Activated naive CD8-positive, alpha-beta T cell treated with anti-CD3 and anti-CD28 coated beads for 36 hours (primary cell): ENCODE data around the gene ADAT3. TPM values are rescaled to one million over a fixed set of nuclear protein-coding genes. Genes with fewer than 3 reads are reported as not detected.

Experiments
- DNase-seq: peaks from one replicate; pipeline ENCODE4 v3.0.0; 2021
- H3K27ac Mint-ChIP-seq: one replicate; pipeline ENCODE4 v1.8.0; 2022; ENCODE audit warnings: mild to moderate bottlenecking, moderate library complexity, mixed read lengths
- H3K27me3 Mint-ChIP-seq: one replicate; pipeline ENCODE4 v1.8.0; 2022; ENCODE audit warnings: mild to moderate bottlenecking, mixed read lengths
- H3K36me3 Mint-ChIP-seq: one replicate; pipeline ENCODE4 v1.8.0; 2021; ENCODE audit warnings: mild to moderate bottlenecking, mixed read lengths
- H3K4me1 Mint-ChIP-seq: one replicate; pipeline ENCODE4 v1.8.0; 2021; ENCODE audit warnings: mixed read lengths
- H3K4me3 Mint-ChIP-seq: one replicate; pipeline ENCODE4 v1.8.0; 2022; ENCODE audit warnings: mild to moderate bottlenecking, moderate library complexity, mixed read lengths
- H3K9me3 Mint-ChIP-seq: one replicate; pipeline ENCODE4 v1.8.0; 2022; ENCODE audit warnings: mixed read lengths
- total RNA-seq, 2 experiments: library from RNA; stranded (reverse); gene quantifications; one replicate each; pipeline ENCODE4 v1.2.3, GENCODE V29; 2021

Gene ADAT3
- total RNA-seq, 2 experiments from 2014 or later: 5.7 to 5.9 TPM

DNA sequence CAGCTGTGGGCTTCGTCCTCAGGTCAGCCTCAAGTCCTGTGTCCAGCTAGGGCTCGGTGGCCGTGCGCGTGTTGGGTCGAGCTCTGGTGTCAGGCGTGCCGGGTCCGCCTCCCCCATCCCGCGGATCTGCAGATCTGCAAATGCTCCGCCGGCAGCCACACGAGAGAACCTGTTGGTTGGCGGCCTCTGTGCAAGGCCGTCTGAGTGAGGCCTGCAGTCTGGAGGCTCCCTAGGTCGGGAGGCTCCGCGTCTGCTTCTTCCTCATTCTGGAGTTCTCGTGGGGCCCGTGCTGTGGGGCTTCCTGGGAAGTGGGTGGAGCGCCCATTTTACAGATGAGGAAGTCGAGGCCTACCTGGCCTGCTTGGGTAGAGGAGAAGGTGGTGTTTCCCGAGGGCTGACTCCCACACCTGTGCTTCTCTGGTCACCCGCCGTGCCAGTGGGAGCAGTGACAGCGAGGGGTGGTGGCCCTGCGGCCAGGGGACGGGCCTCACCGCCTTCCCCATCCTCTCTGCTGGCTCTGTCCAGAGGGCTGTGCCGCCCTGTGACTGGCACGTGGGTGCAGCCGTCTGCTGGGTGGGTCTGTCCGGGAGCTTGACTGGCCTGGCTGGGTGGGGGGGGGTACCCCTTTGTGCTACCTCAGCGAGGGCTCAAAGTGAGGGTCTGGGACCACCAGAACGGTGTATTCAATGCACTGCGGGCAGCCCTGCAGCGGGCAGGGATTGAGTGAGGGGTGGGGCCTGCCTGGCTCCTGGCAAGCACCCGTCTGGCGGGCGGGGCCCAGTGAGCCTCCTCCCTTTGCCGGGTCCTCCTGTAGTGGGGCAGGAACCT is 39.1 kb downstream of the ADAT3 start:
- Mint-ChIP-seq H3K4me3 (peak overlapping the region; percentile 25), H3K36me3 (peaks cover 2% of the 10 kb centered on the region), H3K9me3 (no peaks in the 10 kb centered on the region), H3K27ac (no peak overlapping the region), H3K4me1 (peaks cover 28% of the 10 kb centered on the region), H3K27me3 (no peaks in the 10 kb centered on the region)
- no peak for DNase-seq

DNA sequence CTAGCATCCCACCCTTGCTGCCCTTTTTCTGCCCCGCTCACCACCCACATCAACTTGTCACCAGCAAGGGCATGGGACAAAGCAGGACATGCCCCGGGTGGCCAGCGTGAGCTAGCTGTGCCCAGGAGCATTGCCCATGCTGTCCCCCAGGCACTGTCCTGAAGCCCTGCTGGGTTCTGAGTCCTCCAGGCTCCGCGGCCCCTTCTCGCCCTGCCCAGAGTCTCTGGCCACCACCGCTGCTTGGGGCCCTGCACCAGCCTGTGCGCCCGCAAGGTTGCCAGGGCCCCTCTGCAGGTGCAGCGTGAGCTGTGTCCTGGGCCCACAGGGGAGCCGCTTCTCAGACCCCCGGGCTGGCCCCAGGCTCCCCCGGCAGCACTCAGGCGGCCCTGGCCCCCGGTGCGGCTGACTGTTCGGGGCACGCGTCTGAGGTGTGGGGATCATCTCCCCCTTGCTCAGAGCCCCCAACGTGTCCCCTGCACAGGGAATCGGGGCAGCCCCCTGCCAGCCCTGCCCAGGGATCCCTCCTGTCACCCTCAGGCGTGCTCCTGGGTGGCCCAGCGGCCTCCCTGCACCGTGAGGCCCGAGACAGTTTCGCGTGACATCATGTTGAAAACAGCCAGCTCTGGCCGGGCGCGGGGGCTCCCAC is 39.8 kb downstream of the ADAT3 start:
- Mint-ChIP-seq H3K36me3 (peaks cover 2% of the 10 kb centered on the region), H3K9me3 (no peaks in the 10 kb centered on the region), H3K4me1 (peaks cover 22% of the 10 kb centered on the region), H3K27me3 (no peaks in the 10 kb centered on the region), H3K4me3 (no peak overlapping the region), H3K27ac (no peak overlapping the region)
- DNase-seq: no peak

DNA sequence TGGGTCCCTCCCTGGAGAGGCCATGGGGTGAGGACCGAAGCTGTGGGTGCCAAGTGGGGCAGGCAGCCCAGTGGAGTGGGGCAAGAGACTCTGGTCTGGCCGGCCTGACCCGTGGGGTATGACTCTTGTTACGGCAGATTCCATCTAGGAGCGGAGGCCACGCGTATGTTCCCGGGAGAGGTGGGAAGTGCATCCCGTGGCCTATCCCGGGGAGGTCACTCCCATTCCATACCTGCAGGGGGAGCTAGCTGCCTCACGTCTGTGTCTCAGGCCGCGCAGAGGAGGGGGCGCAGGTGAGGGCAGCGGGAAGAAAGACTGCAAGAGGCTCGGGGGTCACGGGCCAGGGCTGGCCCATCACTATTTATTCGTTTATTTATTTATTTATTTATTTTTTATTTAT is 40.7 kb downstream of the ADAT3 start:
- H3K4me3 Mint-ChIP-seq: no peak overlapping the region
- no peaks in the 10 kb centered on the region for H3K27me3 Mint-ChIP-seq
- H3K27ac Mint-ChIP-seq: no peak overlapping the region
- peaks cover 18% of the 10 kb centered on the region for H3K4me1 Mint-ChIP-seq
- peaks cover 2% of the 10 kb centered on the region for H3K36me3 Mint-ChIP-seq
- DNase-seq: no peak
- H3K9me3 Mint-ChIP-seq: no peaks in the 10 kb centered on the region

DNA sequence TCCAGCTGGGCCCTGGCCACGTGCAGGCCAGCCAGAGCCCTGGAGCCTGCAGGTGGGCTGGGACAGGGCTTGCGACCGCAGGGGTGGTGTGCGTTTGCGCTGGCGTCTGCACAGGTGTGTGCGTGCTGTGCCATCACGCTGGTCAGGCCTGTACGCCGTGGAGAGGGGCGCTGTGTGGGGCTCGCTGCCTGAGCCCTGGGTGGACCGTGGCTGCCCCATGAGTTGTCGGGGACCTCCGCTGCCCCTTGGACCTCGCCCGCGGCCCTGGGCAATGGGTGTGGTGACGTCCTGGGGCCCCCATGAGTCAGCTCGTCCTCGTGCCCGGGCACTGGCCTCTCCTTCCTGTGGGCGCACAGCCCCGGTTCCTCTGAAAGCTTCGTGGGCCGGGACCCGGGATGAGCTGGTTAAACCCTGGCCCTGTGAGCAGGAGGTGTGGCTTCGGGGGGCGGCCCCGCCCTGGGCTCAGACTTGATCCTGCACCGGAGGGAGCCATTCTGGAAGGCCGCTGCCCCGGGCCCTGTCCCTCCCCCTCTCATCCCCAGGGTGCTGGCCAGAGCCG is 42.5 kb downstream of the ADAT3 start:
- no peak overlapping the region for H3K4me3 Mint-ChIP-seq
- no peaks in the 10 kb centered on the region for H3K9me3 Mint-ChIP-seq
- no peak overlapping the region for H3K27ac Mint-ChIP-seq
- H3K27me3 Mint-ChIP-seq: no peaks in the 10 kb centered on the region
- H3K4me1 Mint-ChIP-seq: peaks cover 17% of the 10 kb centered on the region
- peaks cover 2% of the 10 kb centered on the region for H3K36me3 Mint-ChIP-seq
- DNase-seq: no peak

DNA sequence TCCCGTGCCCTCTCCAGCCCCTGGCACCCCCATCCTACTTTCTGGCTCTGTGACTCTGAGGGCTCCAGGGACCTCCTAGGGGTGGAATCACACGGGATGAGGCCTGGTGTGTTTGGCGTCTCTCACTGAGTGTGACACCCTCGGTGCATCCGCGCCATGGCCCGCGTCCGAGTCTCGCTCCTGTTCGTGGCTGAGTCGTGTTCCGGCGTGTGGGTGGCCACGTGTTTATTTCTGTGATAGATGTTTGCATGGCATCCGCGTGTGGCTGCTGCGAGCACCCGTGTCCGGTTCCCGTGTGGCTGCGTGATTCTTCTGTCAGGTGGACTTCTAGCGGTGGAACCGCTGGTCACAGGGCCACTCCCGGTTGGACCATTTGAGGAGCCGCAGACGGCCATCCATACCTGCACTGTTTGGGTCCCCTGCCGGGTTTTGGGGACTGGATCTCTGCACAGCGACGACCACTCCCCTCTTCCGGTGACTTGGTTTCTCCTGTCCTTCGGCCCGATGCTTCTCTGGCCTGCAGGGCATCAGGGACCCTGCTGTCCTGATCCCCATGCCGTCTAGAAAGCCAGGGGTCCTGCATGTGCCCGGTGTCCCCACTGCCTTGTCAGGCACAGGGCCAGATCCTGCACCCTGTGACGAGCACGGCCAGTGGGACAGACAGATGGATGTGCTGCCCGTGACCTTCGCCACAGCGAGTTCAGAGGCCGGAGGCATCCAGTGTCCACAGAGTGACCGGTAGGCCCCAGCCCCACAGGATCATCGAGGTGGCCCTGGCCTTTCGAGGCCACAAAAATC is 44.3 kb downstream of the ADAT3 start:
- Mint-ChIP-seq H3K27me3 (no peaks in the 10 kb centered on the region), H3K4me1 (peaks cover 9% of the 10 kb centered on the region), H3K4me3 (no peak overlapping the region), H3K27ac (no peak overlapping the region), H3K9me3 (no peaks in the 10 kb centered on the region), H3K36me3 (peaks cover 2% of the 10 kb centered on the region)
- DNase-seq: no peak

DNA sequence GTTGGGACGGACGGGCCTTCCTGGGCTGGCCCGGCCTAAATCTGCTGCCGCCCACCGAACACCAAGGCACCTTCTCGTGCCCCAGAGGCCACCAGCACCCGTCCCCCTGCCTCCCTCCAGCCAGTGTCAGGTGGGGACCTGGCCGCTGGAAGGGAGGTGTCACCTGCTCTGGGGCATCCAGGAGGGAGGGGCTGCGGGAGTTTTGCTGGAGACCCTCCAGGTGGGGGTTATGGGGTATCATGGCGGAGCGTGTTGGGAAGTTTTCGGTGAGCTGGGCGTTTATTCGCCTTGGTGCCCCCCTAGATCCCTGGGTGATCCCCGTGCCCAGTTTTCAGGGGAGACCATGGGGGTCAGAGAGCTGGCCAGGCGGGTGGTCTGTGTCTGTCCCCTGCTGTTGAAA is 45.4 kb downstream of the ADAT3 start:
- H3K27me3 Mint-ChIP-seq: no peaks in the 10 kb centered on the region

DNA sequence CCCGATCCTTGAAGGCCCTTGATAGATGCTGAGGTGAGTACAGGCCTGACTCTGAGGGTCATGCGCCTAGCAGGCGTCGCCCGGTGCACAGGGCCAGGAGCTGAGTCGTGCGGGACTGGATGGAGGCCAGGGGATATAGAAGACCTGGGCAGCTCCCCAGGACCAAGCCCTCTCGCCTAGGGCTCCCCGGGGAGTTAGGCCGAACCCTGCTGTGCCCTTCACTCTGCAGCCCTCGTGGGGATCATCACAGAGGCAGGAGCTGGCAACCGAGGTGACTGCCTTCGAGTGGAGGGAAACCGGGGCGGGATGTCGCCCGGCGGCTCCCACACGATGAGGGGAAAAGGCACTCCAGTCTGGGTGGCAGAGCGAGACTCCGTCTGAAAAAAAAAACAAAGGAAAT is 47.4 kb downstream of the ADAT3 start:
- Mint-ChIP-seq H3K36me3 (no peaks in the 10 kb centered on the region), H3K4me1 (peaks cover 5% of the 10 kb centered on the region), H3K9me3 (no peaks in the 10 kb centered on the region), H3K27me3 (no peaks in the 10 kb centered on the region), H3K4me3 (no peak overlapping the region), H3K27ac (no peak overlapping the region)
- no peak for DNase-seq

More for the DNA sequence above, 45.4 kb downstream of the ADAT3 start:
- H3K36me3 Mint-ChIP-seq: peaks cover 2% of the 10 kb centered on the region
- no peak overlapping the region for H3K4me3 Mint-ChIP-seq
- peaks cover 7% of the 10 kb centered on the region for H3K4me1 Mint-ChIP-seq
- no peak for DNase-seq
- H3K9me3 Mint-ChIP-seq: no peaks in the 10 kb centered on the region
- no peak overlapping the region for H3K27ac Mint-ChIP-seq

DNA sequence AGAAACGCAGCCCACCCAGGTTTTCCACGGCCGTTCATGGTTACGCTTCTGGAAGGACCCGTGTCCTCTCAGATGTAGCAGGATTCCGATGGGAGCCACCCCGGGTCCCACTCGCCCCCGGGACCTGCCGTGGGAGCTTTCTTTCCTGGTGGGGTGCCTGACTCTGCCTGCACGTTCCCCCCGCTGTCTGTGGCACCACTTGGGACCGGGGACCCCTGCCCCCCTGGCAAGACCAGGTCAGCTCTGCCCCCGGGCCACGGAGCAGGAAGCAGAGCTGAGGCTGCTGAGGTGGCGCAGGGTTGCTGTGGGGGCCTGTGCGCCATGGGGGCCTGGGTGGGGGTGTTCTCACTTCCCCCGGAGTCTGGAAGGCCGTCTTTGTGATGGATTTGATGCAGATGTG is 47.8 kb downstream of the ADAT3 start:
- Mint-ChIP-seq H3K36me3 (no peaks in the 10 kb centered on the region), H3K4me1 (peaks cover 5% of the 10 kb centered on the region), H3K27me3 (no peaks in the 10 kb centered on the region)

DNA sequence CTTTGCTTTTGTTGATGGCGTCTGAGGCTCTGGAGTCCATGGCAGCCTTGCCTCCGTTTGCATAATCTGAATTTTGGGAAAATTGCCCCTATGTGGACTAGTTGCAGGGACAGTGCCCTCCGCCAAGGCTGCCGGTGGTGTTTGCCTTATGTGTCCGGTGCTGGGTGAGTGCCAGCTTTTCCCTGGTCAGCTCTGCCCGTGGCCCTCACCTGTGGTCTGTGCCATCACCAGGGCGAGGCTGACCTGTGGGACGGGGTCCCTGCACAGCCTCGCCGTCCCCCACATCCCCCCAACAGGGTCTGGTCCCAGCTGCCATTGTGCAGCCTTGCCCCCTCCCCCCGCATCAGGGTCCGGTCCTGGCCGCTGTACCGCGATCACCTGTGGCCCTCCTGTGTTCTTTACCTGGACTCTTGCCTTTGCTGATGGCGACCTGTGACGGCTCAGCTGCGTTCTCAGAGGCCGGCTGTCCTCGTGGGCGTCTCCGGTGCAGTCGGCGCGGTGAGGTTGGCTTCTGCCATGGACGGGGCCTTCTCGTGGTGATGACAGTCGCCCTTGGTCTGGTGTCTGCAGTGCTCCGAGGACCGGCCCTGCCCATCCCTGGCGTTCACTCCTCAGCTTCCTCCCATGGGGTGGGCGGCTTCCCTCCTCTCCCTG is 48.4 kb downstream of the ADAT3 start:
- H3K27ac Mint-ChIP-seq: no peak overlapping the region
- H3K36me3 Mint-ChIP-seq: no peaks in the 10 kb centered on the region
- no peak for DNase-seq
- no peaks in the 10 kb centered on the region for H3K9me3 Mint-ChIP-seq
- peaks cover 5% of the 10 kb centered on the region for H3K4me1 Mint-ChIP-seq
- H3K4me3 Mint-ChIP-seq: no peak overlapping the region
- no peaks in the 10 kb centered on the region for H3K27me3 Mint-ChIP-seq

More for the DNA sequence above, 47.8 kb downstream of the ADAT3 start:
- no peaks in the 10 kb centered on the region for H3K9me3 Mint-ChIP-seq
- no peak overlapping the region for H3K4me3 Mint-ChIP-seq
- DNase-seq: no peak
- H3K27ac Mint-ChIP-seq: no peak overlapping the region

DNA sequence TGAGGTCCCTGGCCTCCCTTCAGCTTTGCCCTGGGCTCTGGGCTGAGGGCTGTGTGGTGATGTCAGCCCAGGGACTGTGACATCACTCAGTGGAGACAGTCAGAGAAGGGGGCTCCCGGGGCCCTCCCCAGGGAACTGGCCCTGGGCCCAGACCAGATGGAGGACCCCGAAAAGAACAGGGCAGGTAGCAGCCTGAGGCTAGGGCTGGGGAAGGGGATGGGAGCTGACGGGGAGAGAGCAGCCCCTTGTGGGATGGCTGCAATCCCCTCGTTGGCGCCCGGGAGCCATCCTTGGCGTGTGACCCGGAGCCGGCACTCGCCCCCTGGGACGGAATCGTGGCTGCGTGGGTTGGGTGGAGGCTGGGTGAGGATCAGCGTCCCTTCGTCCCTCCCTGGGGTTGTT is 49.3 kb downstream of the ADAT3 start:
- no peak overlapping the region for H3K27ac Mint-ChIP-seq
- peaks cover 2% of the 10 kb centered on the region for H3K4me1 Mint-ChIP-seq
- H3K36me3 Mint-ChIP-seq: no peaks in the 10 kb centered on the region
- H3K9me3 Mint-ChIP-seq: no peaks in the 10 kb centered on the region
- H3K4me3 Mint-ChIP-seq: no peak overlapping the region
- no peak for DNase-seq
- H3K27me3 Mint-ChIP-seq: no peaks in the 10 kb centered on the region

DNA sequence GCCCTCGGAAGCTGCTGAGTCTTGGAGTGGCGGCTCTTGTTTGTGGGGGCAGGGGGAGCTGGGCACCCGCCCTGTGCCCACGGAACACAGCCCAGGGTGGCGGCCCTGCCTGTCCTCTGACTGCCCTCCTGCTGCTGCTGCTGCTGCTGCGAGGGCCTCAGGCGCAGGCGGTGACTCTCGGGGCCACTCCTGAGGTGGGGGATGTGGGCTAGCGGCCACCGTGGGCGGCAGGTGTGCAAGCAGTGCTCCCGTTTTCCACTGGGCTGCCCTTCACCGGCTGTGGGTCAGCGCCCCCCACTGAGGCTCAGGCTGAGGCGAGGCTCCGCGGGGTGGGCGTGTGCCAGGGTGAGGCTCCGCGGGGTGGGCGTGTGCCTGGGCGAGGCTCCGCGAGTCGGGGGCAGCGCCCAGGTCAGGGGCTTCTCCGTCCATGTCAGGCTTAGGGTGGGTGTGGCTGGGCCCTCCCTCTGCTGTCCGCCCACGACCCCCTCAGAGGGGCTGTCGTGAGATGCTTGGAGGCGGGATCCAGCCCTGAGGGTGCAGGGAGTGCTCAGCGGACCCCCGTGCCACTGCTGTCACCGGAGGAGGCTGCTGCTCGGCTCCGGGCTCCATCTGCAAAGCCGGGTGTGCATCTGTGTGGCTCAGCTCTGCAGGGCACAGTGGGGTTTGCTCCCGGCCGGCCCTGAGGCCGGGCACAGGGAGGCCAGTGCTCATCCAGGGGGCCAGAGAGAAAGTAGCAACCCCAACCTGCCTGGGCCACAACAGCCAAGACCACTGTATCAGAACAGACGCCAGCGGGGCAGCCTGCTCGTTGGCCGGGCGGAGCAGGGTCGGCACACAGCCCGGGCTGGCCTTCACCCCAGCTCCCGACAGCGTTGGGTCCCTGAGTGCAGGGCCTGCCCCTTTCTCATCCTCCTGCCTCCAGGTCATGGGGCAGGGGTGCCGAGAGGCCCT is 50.2 kb downstream of the ADAT3 start:
- Mint-ChIP-seq H3K27me3 (no peaks in the 10 kb centered on the region), H3K4me3 (no peak overlapping the region), H3K36me3 (no peaks in the 10 kb centered on the region), H3K4me1 (peaks cover 3% of the 10 kb centered on the region), H3K27ac (no peak overlapping the region), H3K9me3 (no peaks in the 10 kb centered on the region)
- DNase-seq: no peak

DNA sequence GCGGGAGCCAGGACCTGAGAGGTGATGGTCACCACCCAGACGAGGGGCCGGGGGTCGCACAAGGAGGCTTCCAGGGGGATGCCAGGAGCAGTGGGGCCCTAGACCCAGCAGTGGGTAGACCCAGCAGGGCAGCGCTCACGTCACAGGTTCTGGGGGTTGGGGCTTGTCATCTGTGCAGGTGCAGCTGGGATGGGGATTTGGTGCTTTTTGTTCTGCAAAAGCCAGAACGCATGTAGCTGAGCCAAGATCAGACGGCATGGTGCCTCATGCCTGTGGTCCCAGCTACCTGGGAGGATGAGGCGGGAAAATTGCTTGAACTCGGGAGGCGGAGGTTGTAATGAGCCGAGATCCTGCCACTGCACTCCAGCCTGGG is 50.9 kb downstream of the ADAT3 start:
- Mint-ChIP-seq H3K27ac (no peak overlapping the region), H3K4me3 (no peak overlapping the region), H3K4me1 (peaks cover 4% of the 10 kb centered on the region), H3K27me3 (no peaks in the 10 kb centered on the region), H3K36me3 (no peaks in the 10 kb centered on the region), H3K9me3 (no peaks in the 10 kb centered on the region)
- no peak for DNase-seq

DNA sequence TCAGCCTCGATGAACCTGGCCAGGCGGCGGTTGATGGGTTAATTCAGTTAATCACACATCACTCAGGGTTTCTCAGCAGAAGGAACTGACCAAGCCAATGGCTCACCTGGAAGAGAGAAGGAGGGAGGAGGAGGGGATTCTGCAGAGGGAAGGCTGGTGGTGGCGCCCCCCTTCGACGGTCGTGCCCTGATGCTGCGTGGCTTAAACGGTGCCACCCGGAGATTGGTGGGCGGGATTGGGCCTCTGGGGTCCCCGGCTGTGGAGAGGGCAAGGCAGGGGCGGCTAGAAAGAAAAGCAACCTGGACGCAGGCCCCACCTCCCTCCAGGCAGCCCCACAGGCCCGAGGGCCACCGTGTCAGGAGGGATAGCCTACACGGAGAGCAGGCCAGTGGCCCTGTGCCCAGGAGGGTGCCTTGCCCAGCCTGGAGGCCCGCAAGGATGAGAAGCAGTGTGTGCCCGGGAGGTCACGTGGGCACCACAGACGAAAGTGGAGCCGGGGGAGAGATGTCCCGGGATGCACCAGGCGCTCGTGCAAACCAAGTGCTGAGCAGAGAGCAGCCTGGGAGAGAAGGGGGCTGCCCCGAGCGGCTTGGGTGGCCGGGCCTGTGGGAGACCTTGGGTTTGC is 51.8 kb downstream of the ADAT3 start:
- Mint-ChIP-seq H3K27me3 (no peaks in the 10 kb centered on the region), H3K4me1 (peaks cover 4% of the 10 kb centered on the region), H3K27ac (no peak overlapping the region), H3K36me3 (no peaks in the 10 kb centered on the region), H3K9me3 (no peaks in the 10 kb centered on the region), H3K4me3 (no peak overlapping the region)
- no peak for DNase-seq
